SK-N-SH (cell line): ENCODE data around the gene ABCG5. TPM values are rescaled to one million over a fixed set of nuclear protein-coding genes. Genes with fewer than 3 reads are reported as not detected.

Source experiments
- CTCF ChIA-PET: fragments of 300-600, 350-600 bp; formaldehyde crosslinking; extraction: SDS; loops from one replicate; lab custom pipeline; 2021; lab: Yijun Ruan, JAX
- POLR2A ChIA-PET: fragments of 350-600 bp; sonication (Branson Sonifier 250); formaldehyde crosslinking; extraction: SDS; loops from one replicate; lab custom pipeline; 2020; ENCODE audit warnings: antibody characterized with exemption, inconsistent platforms; lab: Yijun Ruan, JAX
- DNase-seq: peaks from one replicate; pipeline ENCODE4 v3.0.0; 2012
- H2AFZ ChIP-seq: fragments of 200-600 bp; sonication (generic); 2 replicates; pipeline ENCODE4 v1.8.1; 2016; ENCODE audit warnings: antibody characterized with exemption, mild to moderate bottlenecking, low read depth
- H3F3A ChIP-seq: fragments of 200-600 bp; sonication (generic); replicated peaks from 2 replicates; pipeline ENCODE3; 2016; ENCODE audit warnings: antibody characterized with exemption, mild to moderate bottlenecking; ENCODE audit not compliant: insufficient read depth
- H3K27ac ChIP-seq, 2 experiments: fragments of 200-500 bp in 1 of 2; fragments of 200-600 bp in 1 of 2; sonication (Bioruptor generic) in 1 of 2; sonication (generic), shearing (Covaris generic) in 1 of 2; 2 replicates each; pipeline versions ENCODE4 v1.5.1 to v1.6.1; 2014 to 2016; ENCODE audit warnings: low read depth in 2 of 2, inconsistent platforms in 1 of 2, low read length in 1 of 2, mild to moderate bottlenecking in 1 of 2, mixed read lengths in 1 of 2
- H3K27me3 ChIP-seq: fragments of 200-600 bp; sonication (generic), shearing (Covaris generic); 2 replicates; pipeline ENCODE4 v1.6.1; 2016; ENCODE audit warnings: mixed run types; ENCODE audit not compliant: insufficient read depth
- H3K36me3 ChIP-seq, 2 experiments: fragments of 200-500 bp in 1 of 2; fragments of 200-600 bp in 1 of 2; sonication (Bioruptor generic) in 1 of 2; sonication (generic) in 1 of 2; replicated peaks in 1 of 2; 2 replicates each; pipeline versions ENCODE3 to v1.5.1; 2014 to 2016; ENCODE audit warnings: low read length in 1 of 2, mild to moderate bottlenecking in 1 of 2; ENCODE audit not compliant: insufficient read depth in 2 of 2, control insufficient read depth in 1 of 2
- H3K4me1 ChIP-seq, 2 experiments: fragments of 200-500 bp in 1 of 2; fragments of 200-600 bp in 1 of 2; sonication (Bioruptor generic) in 1 of 2; sonication (generic), shearing (Covaris generic) in 1 of 2; 2 replicates each; pipeline versions ENCODE4 v1.5.1 to v1.6.1; 2014 to 2016; ENCODE audit warnings: low read depth in 1 of 2, low read length in 1 of 2, mixed run types in 1 of 2; ENCODE audit not compliant: insufficient read depth in 2 of 2, control insufficient read depth in 1 of 2
- H3K4me2 ChIP-seq: fragments of 200-600 bp; sonication (generic), shearing (Covaris generic); 2 replicates; pipeline ENCODE4 v1.6.1; 2017; ENCODE audit warnings: mixed run types
- H3K4me3 ChIP-seq, 2 experiments: fragments of 200-500 bp in 1 of 2; fragments of 200-600 bp in 1 of 2; sonication (Bioruptor generic) in 1 of 2; sonication (generic), shearing (Covaris generic) in 1 of 2; 2 replicates each; pipeline versions ENCODE4 v1.5.1 to v1.8.1; 2014 to 2016; ENCODE audit warnings: low read depth in 2 of 2, inconsistent platforms in 1 of 2, low read length in 1 of 2, mild to moderate bottlenecking in 1 of 2, mixed read lengths in 1 of 2, moderate library complexity in 1 of 2
- H3K79me2 ChIP-seq: fragments of 200-600 bp; sonication (generic); 2 replicates; pipeline ENCODE4 v1.8.1; 2017; ENCODE audit warnings: mild to moderate bottlenecking; ENCODE audit not compliant: insufficient read depth
- H3K9ac ChIP-seq: fragments of 200-600 bp; sonication (generic); 2 replicates; pipeline ENCODE4 v1.6.1; 2017; ENCODE audit warnings: mixed run types
- H3K9me2 ChIP-seq: fragments of 200-600 bp; sonication (generic); 2 replicates; pipeline ENCODE4 v1.6.1; 2017; ENCODE audit warnings: mixed run types
- H3K9me3 ChIP-seq: fragments of 200-600 bp; sonication (generic); 2 replicates; pipeline ENCODE4 v1.6.1; 2017; ENCODE audit warnings: mixed run types, mild to moderate bottlenecking, moderate library complexity
- H4K20me1 ChIP-seq: fragments of 200-600 bp; sonication (generic); 2 replicates; pipeline ENCODE4 v1.6.1; 2017; ENCODE audit warnings: mild to moderate bottlenecking, mixed run types; ENCODE audit not compliant: insufficient read depth
- CHD2 ChIP-seq: fragments of 150-350 bp; IDR thresholded peaks from 2 replicates; pipeline ENCODE4 v1.6.1; 2018; ENCODE audit warnings: low read length; ENCODE audit not compliant: partially characterized antibody
- ELF1 ChIP-seq: IDR thresholded peaks from 2 replicates; pipeline ENCODE4 v1.4.0; 2012
- EP300 ChIP-seq, 2 experiments: IDR thresholded peaks; 2 replicates each; pipeline versions ENCODE4 v1.4.0 to v1.6.1; 2012; ENCODE audit warnings: borderline replicate concordance in 1 of 2, low read depth in 1 of 2, low read length in 1 of 2
- EZH2phosphoT487 ChIP-seq: fragments of 200-600 bp; sonication (generic); IDR thresholded peaks from 2 replicates; pipeline ENCODE4 v1.6.1; 2017; ENCODE audit warnings: low read depth, mixed run types, mild to moderate bottlenecking, antibody characterized with exemption, moderate library complexity, borderline replicate concordance
- FOSL2 ChIP-seq: IDR thresholded peaks from 2 replicates; pipeline ENCODE4 v1.4.0; 2012; ENCODE audit warnings: low read depth, mild to moderate bottlenecking, moderate library complexity, borderline replicate concordance
- FOXJ3 ChIP-seq: sonication (generic); formaldehyde crosslinking; IDR thresholded peaks from 2 replicates; pipeline ENCODE4 v1.5.1; 2020; ENCODE audit warnings: mild to moderate bottlenecking, missing genetic modification reagents
- FOXM1 ChIP-seq: IDR thresholded peaks from 2 replicates; pipeline ENCODE4 v1.4.0; 2012; ENCODE audit warnings: low read depth, mild to moderate bottlenecking
- GABPA ChIP-seq: IDR thresholded peaks from 2 replicates; pipeline ENCODE4 v1.4.0; 2012; ENCODE audit warnings: low read depth, mild to moderate bottlenecking
- GATA2 ChIP-seq: sonication (generic); formaldehyde crosslinking; IDR thresholded peaks from 2 replicates; pipeline ENCODE4 v1.5.0; 2020; ENCODE audit warnings: mild to moderate bottlenecking, missing genetic modification reagents
- MEF2A ChIP-seq: IDR thresholded peaks from 2 replicates; pipeline ENCODE4 v1.4.0; 2012; ENCODE audit warnings: low read depth, borderline replicate concordance
- MXI1 ChIP-seq: IDR thresholded peaks from 2 replicates; pipeline ENCODE4 v1.6.1; 2012; ENCODE audit warnings: mild to moderate bottlenecking, low read depth, low read length, improper control_type of control experiment
- NFIC ChIP-seq: IDR thresholded peaks from 2 replicates; pipeline ENCODE4 v1.4.0; 2012; ENCODE audit warnings: borderline replicate concordance
- NRF1 ChIP-seq: IDR thresholded peaks from 2 replicates; pipeline ENCODE4 v1.6.1; 2012; ENCODE audit warnings: low read depth, mild to moderate bottlenecking, low read length
- POLR2AphosphoS5 ChIP-seq: IDR thresholded peaks from 2 replicates; pipeline ENCODE4 v1.6.1; 2012; ENCODE audit warnings: low read depth, low read length
- RAD21 ChIP-seq: IDR thresholded peaks from 2 replicates; pipeline ENCODE4 v1.6.1; 2012; ENCODE audit warnings: mild to moderate bottlenecking, low read length
- RCOR1 ChIP-seq: fragments of 150-350 bp; IDR thresholded peaks from 2 replicates; pipeline ENCODE4 v1.6.1; 2017; ENCODE audit warnings: antibody characterized with exemption, low read length
- TAF1 ChIP-seq: IDR thresholded peaks from 2 replicates; pipeline ENCODE4 v1.6.1; 2012; ENCODE audit warnings: low read depth, mild to moderate bottlenecking, low read length, moderate library complexity, borderline replicate concordance
- YY1 ChIP-seq: IDR thresholded peaks from 2 replicates; pipeline ENCODE4 v1.4.0; 2012; ENCODE audit warnings: low read depth, mild to moderate bottlenecking
- WGBS: methylation state at CpG from one replicate; pipeline ENCODE4 v1.1.6; 2017; ENCODE audit warnings: low lambda C conversion rate; 5-methylcytosine and 5-hydroxymethylcytosine counted together
- polyA plus RNA-seq, 3 experiments: library from polyadenylated mRNA; depleted of rRNA; stranded (reverse); fragments of >200 nt; gene quantifications; 2 replicates each; pipeline ENCODE4 v1.2.3, GENCODE V29; 2012

ABCG5 gene
- polyA plus RNA-seq, 1 of the 3 experiments (the other 2 are of a cell fraction) = not detected

GRCh38 chr2:43845181-43845580 lies 6.5 kb upstream of the ABCG5 start (continued):
- no peak for TF ChIP-seq FOSL2

GRCh38 chr2:43842866-43843226 lies 4.2 kb upstream of the ABCG5 start:
- peaks cover 46% of the 10 kb centered on the region for H3K27me3 ChIP-seq
- no peaks in the 10 kb centered on the region for H3K9me3 ChIP-seq
- no peak overlapping the region for H3K9ac ChIP-seq
- TF ChIP-seq MEF2A = no peak
- TF ChIP-seq FOSL2 = no peak
- TF ChIP-seq GABPA = no peak
- no peak overlapping the region for H3K27ac ChIP-seq
- H2AFZ ChIP-seq = no peak overlapping the region
- H3K36me3 ChIP-seq = no peaks in the 10 kb centered on the region
- H4K20me1 ChIP-seq = no peaks in the 10 kb centered on the region
- ChIA-PET CTCF (interaction anchor here (1.7 kb wide), 1 partner anchor 35 kb away, joined by 8 read pairs; no protein-coding TSS in a partner anchor), POLR2A (no interaction called here)
- no peaks in the 10 kb centered on the region for H3F3A ChIP-seq
- no peak overlapping the region for H3K4me2 ChIP-seq
- no peak overlapping the region for H3K4me3 ChIP-seq
- no peaks in the 10 kb centered on the region for H3K79me2 ChIP-seq
- WGBS = 77% methylated on average over 9 of the region's 9 CpGs
- peaks cover 0 to 3% of the 10 kb centered on the region in 2 experiments; a peak in 1 of 4 replicates for H3K4me1 ChIP-seq
- no peaks in the 10 kb centered on the region for H3K9me2 ChIP-seq
- no peak for DNase-seq

- Histone ChIP-seq H4K20me1 (no peaks in the 10 kb centered on the region), H3K9ac (no peak overlapping the region), H3K27ac (no peak overlapping the region), H3K4me2 (no peak overlapping the region), H2AFZ (no peak overlapping the region), H3K36me3 (no peaks in the 10 kb centered on the region), H3K4me1 (peaks cover 0 to 3% of the 10 kb centered on the region in 2 experiments; a peak in 1 of 4 replicates), H3K9me2 (no peaks in the 10 kb centered on the region), H3K9me3 (no peaks in the 10 kb centered on the region), H3F3A (no peaks in the 10 kb centered on the region)
- no peak for DNase-seq
- TF ChIP-seq ELF1 (no peak), GATA2 (CRISPR knock-in tag) (no peak), TAF1 (no peak), NRF1 (no peak), YY1 (no peak), EZH2phosphoT487 (no peak), RCOR1 (no peak), MXI1 (no peak), RAD21 (no peak), EP300 (IDR thresholded peaks at IDR 0.05; ENCODE audit: borderline replicate concordance in 1 of 2, low read depth in 1 of 2, low read length in 1 of 2) (no peak), FOXM1 (no peak), FOXJ3 (no peak), FOSL2 (no peak), NFIC (no peak), POLR2AphosphoS5 (no peak), CHD2 (no peak)
- TF ChIP-seq, all 33 proteins: peak for 0
- Histone ChIP-seq H3K27me3 (peaks cover 46% of the 10 kb centered on the region), H3K79me2 (no peaks in the 10 kb centered on the region), H3K4me3 (no peak overlapping the region)
- 83% methylated on average over 14 of the region's 14 CpGs for WGBS
- CTCF ChIA-PET = interaction anchor here (1.4 to 1.7 kb wide), 2 partner anchors 12 to 36 kb away, joined by 3 to 8 read pairs; no protein-coding TSS in a partner anchor
- POLR2A ChIA-PET = no interaction called here
Observed at GRCh38 chr2:43841949-43842865, 3.6 kb upstream of the ABCG5 start.
